ENCODE results near the gene PGAM5.

GRCh38 chr12:132735496-132735895, 24.9 kb downstream of the PGAM5 start:
- TF ChIP-seq CTCF (IDR thresholded peaks at IDR 0.05; ENCODE audit: low read depth, low read length, poor library complexity, severe bottlenecking) (no peak), EZH2phosphoT487 (IDR thresholded peaks at IDR 0.05; ENCODE audit: borderline replicate concordance, low read length) (no peak)

All from DOHH2 (cell line).